A549 (cell line): ENCODE measurements around the gene HOMER3.

Experiments
- CEBPB ChIP-seq, 2 experiments: fragments of >200 bp in 1 of 2; sonication (Bioruptor Twin) in 1 of 2; formaldehyde crosslinking in 1 of 2; IDR thresholded peaks; 2 replicates each; pipeline ENCODE4 v1.6.1; 2012 to 2016
- EP300 ChIP-seq, 2 experiments: fragments of >200 bp; sonication (Bioruptor Twin); formaldehyde crosslinking; IDR thresholded peaks; 2 replicates in 1 of 2; 3 replicates in 1 of 2; pipeline ENCODE4 v1.6.1; 2016 to 2017
- JUN ChIP-seq, 2 experiments: fragments of >200 bp; sonication (Bioruptor Twin); formaldehyde crosslinking; IDR thresholded peaks; 2 replicates in 1 of 2; 3 replicates in 1 of 2; pipeline ENCODE4 v1.6.1; 2016 to 2017
- MAX ChIP-seq: IDR thresholded peaks from 2 replicates; pipeline ENCODE4 v1.6.1; 2012
- POLR2A ChIP-seq: IDR thresholded peaks from 2 replicates; pipeline ENCODE4 v1.6.1; 2012; ENCODE audit warnings: mild to moderate bottlenecking, low read length
- RAD21 ChIP-seq, 2 experiments: fragments of >200 bp in 1 of 2; sonication (Bioruptor Twin) in 1 of 2; formaldehyde crosslinking in 1 of 2; IDR thresholded peaks in 1 of 2; conservative IDR thresholded peaks in 1 of 2; 2 replicates in 1 of 2; 3 replicates in 1 of 2; pipeline ENCODE4 v1.6.1; 2012 to 2018; ENCODE audit warnings: inconsistent platforms in 1 of 2
- ZSCAN20 ChIP-seq: fragments of 250-450 bp; sonication (Bioruptor Pico); IDR thresholded peaks from 2 replicates; pipeline ENCODE4 v1.8.0; 2022; ENCODE audit warnings: mild to moderate bottlenecking, moderate library complexity
- TF ChIP-seq, protein P1 (sequence below): fragments of >200 bp; sonication (Bioruptor Twin); formaldehyde crosslinking; IDR thresholded peaks from 3 replicates; pipeline ENCODE4 v1.5.1; 2016
- TF ChIP-seq, protein P2 (sequence below): fragments of 250-450 bp; sonication (Bioruptor Pico); IDR thresholded peaks from 2 replicates; pipeline ENCODE4 v1.5.0; 2021; ENCODE audit warnings: mild to moderate bottlenecking, moderate library complexity, borderline replicate concordance

DNA sequence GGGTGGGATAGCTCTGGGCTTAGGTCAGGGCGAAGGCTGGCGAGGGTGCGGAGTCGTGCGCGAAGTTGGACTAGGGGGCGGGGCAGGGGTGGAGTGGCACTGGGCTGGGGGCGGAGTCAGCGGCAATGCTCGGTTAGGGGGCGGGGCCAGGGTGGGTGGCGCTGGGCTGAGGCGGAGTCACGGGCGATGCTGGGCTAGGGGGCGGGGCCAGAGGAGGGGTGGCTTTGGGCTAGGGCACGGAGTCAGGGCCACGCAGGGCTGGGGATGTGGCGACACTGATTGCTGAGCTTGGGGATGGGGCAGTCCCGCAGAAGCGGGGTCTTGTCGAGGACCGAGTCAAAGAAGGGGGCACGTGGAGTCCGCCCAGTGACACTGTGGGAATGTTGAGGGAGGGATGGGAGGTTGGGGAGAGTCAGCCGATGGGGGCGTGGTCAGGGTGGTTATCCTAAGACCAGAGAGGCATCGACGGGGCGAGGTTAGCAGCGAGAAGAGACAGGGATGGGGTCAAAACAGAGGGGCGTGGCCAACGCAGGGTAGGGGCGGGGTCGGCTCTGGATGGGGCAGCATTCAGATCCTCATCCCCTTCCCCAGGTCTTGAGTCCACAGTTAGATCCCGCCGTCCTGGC lies 8.7 kb downstream of the HOMER3 start:
- TF ChIP-seq POLR2A (no peak), JUN (IDR thresholded peaks at IDR 0.05) (no peak), RAD21 (conservative IDR thresholded peaks at IDR 0.05 in 1 of 2, IDR thresholded peaks at IDR 0.05 in 1 of 2) (no peak), EP300 (IDR thresholded peaks at IDR 0.05) (no peak), ZSCAN20 (CRISPR knock-in tag) (no peak), MAX (no peak), CEBPB (IDR thresholded peaks at IDR 0.05) (no peak)
- TF ChIP-seq, protein P1, sequence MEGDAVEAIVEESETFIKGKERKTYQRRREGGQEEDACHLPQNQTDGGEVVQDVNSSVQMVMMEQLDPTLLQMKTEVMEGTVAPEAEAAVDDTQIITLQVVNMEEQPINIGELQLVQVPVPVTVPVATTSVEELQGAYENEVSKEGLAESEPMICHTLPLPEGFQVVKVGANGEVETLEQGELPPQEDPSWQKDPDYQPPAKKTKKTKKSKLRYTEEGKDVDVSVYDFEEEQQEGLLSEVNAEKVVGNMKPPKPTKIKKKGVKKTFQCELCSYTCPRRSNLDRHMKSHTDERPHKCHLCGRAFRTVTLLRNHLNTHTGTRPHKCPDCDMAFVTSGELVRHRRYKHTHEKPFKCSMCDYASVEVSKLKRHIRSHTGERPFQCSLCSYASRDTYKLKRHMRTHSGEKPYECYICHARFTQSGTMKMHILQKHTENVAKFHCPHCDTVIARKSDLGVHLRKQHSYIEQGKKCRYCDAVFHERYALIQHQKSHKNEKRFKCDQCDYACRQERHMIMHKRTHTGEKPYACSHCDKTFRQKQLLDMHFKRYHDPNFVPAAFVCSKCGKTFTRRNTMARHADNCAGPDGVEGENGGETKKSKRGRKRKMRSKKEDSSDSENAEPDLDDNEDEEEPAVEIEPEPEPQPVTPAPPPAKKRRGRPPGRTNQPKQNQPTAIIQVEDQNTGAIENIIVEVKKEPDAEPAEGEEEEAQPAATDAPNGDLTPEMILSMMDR, result no peak
- TF ChIP-seq, protein P2, sequence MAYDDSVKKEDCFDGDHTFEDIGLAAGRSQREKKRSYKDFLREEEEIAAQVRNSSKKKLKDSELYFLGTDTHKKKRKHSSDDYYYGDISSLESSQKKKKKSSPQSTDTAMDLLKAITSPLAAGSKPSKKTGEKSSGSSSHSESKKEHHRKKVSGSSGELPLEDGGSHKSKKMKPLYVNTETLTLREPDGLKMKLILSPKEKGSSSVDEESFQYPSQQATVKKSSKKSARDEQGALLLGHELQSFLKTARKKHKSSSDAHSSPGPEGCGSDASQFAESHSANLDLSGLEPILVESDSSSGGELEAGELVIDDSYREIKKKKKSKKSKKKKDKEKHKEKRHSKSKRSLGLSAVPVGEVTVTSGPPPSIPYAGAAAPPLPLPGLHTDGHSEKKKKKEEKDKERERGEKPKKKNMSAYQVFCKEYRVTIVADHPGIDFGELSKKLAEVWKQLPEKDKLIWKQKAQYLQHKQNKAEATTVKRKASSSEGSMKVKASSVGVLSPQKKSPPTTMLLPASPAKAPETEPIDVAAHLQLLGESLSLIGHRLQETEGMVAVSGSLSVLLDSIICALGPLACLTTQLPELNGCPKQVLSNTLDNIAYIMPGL (CRISPR knock-in tag), result no peak
